ENCODE results near the gene ZNF397.
A peak's percentile ranks its signal among the peaks of the same experiment; 100 is the strongest.

Gene ZNF397

DNA sequence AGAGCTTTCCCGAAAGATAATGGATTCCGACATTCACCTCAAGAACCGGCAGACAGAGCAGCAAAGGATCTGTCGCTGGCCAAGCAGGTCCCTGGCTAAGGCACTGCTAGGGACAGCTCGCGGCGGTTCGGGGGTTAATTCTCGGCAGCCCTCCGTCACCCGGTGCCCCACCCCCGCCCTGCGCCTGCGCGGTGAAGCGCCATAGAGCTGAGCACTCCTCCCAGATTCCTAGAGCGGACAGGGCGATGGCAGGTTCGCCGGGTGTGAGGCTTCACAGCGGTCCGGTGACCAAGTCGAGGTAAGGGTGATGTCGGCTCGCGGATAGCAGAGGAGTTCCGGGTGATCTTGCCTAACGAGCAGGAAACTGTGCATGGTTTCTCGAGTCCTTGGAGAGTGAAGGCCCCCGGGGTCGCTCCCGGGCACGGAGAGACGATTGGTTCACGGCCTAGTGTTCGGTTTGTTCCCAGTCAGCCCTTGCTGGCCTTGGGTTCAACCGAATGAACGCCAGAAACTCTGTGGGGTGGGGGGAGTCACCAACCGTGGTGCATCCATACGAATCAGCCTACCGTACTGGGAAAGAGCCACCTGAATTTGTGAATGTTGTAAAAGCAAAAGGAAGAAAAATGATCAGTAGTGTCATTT, 49.4 kb downstream of the ZNF397 start, which contains the start of gene ZSCAN30:
Gene ZSCAN30 (minus strand): TSS at position 136 of the 642 bp plus-strand sequence. CDS start 25,877 bp downstream, outside the sequence.
- peak; percentile 92 to 93 for DNase-seq (ENCODE audit: low read depth in 2 of 2, low spot score in 1 of 2)

DNA sequence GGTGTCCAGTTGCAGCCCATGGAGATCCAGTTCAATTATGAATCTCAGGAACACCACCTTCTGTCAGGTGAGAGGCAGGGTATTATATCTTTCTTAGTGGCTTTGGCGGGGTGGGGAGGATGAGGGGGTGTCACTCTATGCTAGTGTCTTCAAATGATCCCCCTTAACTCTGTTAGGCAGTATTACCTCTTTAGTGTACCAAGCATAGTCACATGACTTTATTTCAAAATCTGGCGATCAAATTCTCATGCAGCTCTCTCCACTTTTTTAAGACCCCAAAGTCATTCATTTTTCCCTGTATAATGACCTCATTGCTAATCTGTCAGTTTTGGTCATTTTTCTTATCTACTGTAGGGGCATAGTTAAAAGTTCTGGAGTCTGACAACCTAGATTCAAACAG, 50.3 kb downstream of the ZNF397 start:
- no peak for DNase-seq (ENCODE audit: low read depth in 2 of 2, low spot score in 1 of 2)

DNA sequence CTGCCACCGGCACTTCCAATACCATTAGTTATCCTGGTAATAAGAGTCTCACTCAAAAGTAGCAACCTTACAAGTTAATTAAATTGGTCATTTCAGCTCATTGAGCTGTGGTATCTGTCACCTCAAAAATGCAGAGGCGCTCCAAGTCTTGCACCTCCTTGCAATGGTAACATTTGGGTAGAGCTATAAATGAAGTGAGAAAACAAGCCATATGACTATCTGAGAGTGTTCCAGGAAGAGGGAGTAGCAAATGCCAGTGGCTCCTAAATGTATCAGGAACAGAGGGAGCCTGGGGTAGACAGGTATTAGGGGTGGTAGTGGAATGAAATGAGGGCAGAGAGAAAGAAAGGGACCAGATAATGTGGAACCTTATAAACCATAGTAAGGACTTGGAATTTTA, 55.2 kb downstream of the ZNF397 start:
- DNase-seq (ENCODE audit: low read depth in 2 of 2, low spot score in 1 of 2), result no peak

DNA sequence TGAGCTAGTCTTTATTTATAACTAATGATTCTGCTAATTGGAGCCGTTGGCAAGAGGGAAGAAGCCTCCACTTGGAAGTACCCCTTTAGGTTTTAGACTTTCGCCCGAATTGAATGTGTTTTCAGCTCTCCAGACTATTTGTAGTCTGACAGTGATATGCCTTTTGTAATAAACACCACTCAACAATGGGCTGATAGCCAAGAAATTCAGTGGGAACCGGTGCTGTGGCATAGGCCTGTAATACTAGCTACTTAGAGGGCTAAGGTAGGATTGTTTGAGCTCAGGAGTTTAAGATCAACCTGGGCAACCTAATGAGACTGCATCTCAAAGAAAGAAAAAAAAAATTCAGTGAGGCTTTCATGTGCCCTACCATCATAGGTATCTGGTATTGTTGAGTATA, 62.8 kb downstream of the ZNF397 start:
- DNase-seq (ENCODE audit: low read depth in 2 of 2, low spot score in 1 of 2), result no peak

DNA sequence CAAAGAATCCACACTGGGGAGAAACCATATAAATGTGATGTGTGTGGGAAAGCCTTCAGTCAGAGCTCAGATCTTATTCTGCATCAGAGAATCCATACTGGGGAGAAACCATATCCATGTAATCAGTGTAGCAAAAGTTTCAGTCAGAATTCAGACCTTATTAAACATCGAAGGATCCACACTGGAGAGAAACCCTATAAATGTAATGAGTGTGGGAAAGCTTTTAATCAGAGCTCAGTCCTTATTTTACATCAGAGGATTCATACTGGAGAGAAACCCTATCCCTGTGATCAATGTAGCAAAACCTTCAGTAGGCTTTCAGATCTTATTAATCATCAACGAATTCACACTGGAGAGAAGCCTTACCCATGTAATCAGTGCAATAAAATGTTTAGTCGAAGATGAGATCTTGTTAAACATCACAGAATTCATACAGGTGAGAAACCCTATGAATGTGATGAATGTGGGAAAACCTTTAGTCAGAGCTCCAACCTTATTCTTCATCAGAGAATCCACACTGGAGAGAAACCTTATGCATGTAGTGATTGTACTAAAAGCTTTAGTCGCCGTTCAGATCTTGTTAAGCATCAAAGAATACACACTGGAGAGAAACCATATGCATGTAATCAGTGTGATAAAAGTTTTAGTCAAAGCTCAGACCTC, 65.9 kb downstream of the ZNF397 start:
- DNase-seq (ENCODE audit: low read depth in 2 of 2, low spot score in 1 of 2), result no peak

Measured in stimulated activated CD8-positive, alpha-beta memory T cell treated with anti-CD3 and anti-CD28 coated beads, Interleukin-4, amount 100 ng/mL, for 1 hour (primary cell).